Activated CD4-positive, alpha-beta memory T cell treated with anti-CD3 and anti-CD28 coated beads for 36 hours (primary cell): ENCODE measurements around the gene CLEC12A. TPM values are rescaled to one million over a fixed set of nuclear protein-coding genes. Genes with fewer than 3 reads are reported as not detected.

Source experiments
- total RNA-seq, 2 experiments: library from RNA; stranded (reverse); gene quantifications; one replicate each; pipeline ENCODE4 v1.2.3, GENCODE V29; 2021

CLEC12A gene
- total RNA-seq, 2 experiments from 2014 or later: not detected

Other genes with a start within 250 kb of the CLEC12A start
- gene CLECL1, start 238.3 kb upstream of the CLEC12A start, total RNA-seq: 1 to 10 TPM; 6.5 to 7.4 TPM
- gene CD69, start 210.5 kb upstream of the CLEC12A start, total RNA-seq: 100 to 1,000 TPM; 118 to 120 TPM
- gene KLRF1, start 143.9 kb upstream of the CLEC12A start, total RNA-seq: not detected
- 10 to 100 TPM; 12.6 to 13.7 TPM for gene CLEC2B, start 102.1 kb upstream of the CLEC12A start, total RNA-seq
- gene KLRF2, start 89.9 kb upstream of the CLEC12A start, total RNA-seq: not detected
- not detected for gene CLEC2A, start 39.0 kb upstream of the CLEC12A start, total RNA-seq
- not detected for gene CLEC1B, start 27.7 kb downstream of the CLEC12A start, total RNA-seq
- not detected for gene CLEC12B, start 39.2 kb downstream of the CLEC12A start, total RNA-seq
- gene CLEC9A, start 59.3 kb downstream of the CLEC12A start, total RNA-seq: not detected
- not detected for gene CLEC1A, start 127.6 kb downstream of the CLEC12A start, total RNA-seq
- not detected for gene CLEC7A, start 158.8 kb downstream of the CLEC12A start, total RNA-seq
- gene OLR1, start 200.7 kb downstream of the CLEC12A start, total RNA-seq: not detected
- gene TMEM52B, start 207.6 kb downstream of the CLEC12A start, total RNA-seq: not detected
- 1 to 10 TPM; 7.2 to 8.9 TPM for gene GABARAPL1, start 241.5 kb downstream of the CLEC12A start, total RNA-seq